NB4 (cell line): Measurements from ENCODE around the gene ICAM2.

Source experiments
- DNase-seq: peaks from one replicate; pipeline ENCODE4 v3.0.0; 2010; ENCODE audit warnings: low read depth
- H3K4me3 ChIP-seq: one replicate; pipeline ENCODE4 v1.5.1; 2011; ENCODE audit warnings: mild to moderate bottlenecking, low read depth, low read length, moderate library complexity
- CTCF ChIP-seq: IDR thresholded peaks from one replicate; pipeline ENCODE4 v1.5.1; 2012; ENCODE audit warnings: low read depth, low read length
- MYC ChIP-seq: IDR thresholded peaks from 2 replicates; pipeline ENCODE4 v1.6.1; 2011; ENCODE audit warnings: low read depth, low read length
- POLR2A ChIP-seq: IDR thresholded peaks from 2 replicates; pipeline ENCODE4 v1.6.1; 2011; ENCODE audit warnings: mild to moderate bottlenecking; ENCODE audit not compliant: insufficient read length; ENCODE audit errors: extremely low read depth
- TF ChIP-seq, protein P1 (sequence below): IDR thresholded peaks from 2 replicates; pipeline ENCODE4 v1.6.1; 2011; ENCODE audit warnings: low read depth, low read length

Gene ICAM2

DNA sequence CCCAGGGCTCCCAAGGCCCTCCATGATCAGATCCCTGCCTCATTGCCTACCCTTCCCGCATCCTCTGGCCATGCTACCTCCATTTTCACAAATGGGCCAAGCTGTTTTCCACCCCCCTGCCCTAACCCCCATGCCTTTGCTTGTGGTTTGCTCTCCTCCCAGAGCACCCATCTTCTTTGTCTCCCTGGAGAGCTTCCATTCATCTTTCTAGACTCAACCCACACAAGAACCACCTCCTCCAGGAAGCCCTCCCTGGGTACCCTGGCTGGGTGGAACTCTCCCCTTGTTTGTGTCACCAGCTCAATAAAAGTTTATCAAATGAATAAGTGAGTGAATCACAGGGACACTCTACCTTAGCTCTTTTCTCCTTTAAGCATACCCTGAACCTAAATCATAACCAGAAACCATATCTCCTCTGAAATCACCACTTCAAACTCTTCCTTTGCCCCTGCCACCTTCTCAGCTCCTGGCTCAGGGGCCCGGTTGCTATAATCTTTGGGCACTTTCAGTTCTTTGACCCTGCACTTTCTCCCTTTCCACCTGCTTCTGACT, 44.8 kb downstream of the ICAM2 start:
- H3K4me3 ChIP-seq = no peak overlapping the region
- no peak for TF ChIP-seq CTCF
- TF ChIP-seq POLR2A = no peak
- TF ChIP-seq MYC = no peak
- TF ChIP-seq, protein P1, sequence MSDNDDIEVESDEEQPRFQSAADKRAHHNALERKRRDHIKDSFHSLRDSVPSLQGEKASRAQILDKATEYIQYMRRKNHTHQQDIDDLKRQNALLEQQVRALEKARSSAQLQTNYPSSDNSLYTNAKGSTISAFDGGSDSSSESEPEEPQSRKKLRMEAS = no peak
- no peak for DNase-seq

DNA sequence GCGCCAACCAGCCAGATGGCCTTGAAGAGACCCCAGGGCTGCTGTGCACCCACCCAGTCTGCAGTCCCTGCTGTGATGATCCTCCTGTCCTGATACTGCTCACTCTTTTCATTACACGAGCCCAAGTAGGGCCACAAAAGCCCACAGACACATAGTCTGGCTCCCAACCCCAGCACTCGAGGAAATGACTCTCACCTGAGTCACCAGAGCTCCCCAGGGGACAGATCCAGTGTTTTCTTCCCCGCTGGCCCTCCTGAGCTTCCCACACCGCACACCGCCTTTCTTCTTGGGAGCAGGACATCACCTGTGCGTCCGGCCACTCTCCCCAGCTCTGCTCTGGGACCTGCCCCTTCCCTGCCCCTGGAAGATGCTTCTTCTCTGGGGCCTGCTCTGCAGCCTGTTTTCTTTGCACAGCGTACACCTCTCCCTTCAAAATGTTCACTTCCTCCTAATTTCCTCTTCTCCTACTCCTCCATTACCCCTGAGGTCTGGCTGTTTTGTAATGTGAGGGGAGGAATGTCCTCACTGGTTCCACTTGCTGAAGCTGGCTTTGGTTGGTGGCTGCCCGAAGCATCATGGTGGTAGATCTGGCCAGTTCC, 45.7 kb downstream of the ICAM2 start:
- TF ChIP-seq, protein P1 = no peak
- TF ChIP-seq POLR2A (no peak), MYC (no peak), CTCF (no peak)
- no peak overlapping the region for H3K4me3 ChIP-seq
- DNase-seq = peak; percentile 33

- H3K4me3 ChIP-seq = no peak overlapping the region
- no peak for TF ChIP-seq POLR2A
- TF ChIP-seq MYC = no peak
- TF ChIP-seq CTCF = no peak
- TF ChIP-seq, protein P1 = no peak
- no peak for DNase-seq
Observed at GRCh38 chr17:63973930-63974593, 46.4 kb downstream of the ICAM2 start.

GRCh38 chr17:63973247-63973646, 47.2 kb downstream of the ICAM2 start:
- no peak for DNase-seq
- no peak overlapping the region for H3K4me3 ChIP-seq
- no peak for TF ChIP-seq POLR2A
- no peak for TF ChIP-seq MYC
- TF ChIP-seq, protein P1 = no peak
- TF ChIP-seq CTCF = no peak

DNA sequence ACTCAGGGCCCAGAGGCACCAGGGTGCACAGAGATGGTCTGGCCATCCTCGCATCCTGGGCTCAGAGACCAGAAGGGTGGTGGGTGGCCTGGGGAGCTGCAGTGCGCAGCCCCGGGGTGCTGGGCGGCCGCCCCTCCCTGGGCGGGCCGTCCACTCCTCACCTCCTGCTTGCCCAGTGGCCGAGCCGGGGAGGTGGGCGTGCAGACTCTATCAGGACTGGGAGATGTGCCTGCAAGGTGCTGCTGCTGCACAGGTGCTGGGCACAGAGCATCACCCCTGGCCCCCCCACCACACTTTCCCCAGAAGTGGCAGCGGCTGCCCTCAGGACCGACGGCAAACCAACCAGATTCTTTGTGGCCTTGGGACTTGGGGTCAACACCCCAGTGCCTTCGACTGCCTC, 47.6 kb downstream of the ICAM2 start, which contains the start of gene SCN4A:
Gene SCN4A, minus strand, starts transcription at position 123 of the 400 bp plus-strand sequence. Its CDS starts 77 bp downstream, at position 46.
- no peak for DNase-seq
- TF ChIP-seq POLR2A (no peak), MYC (no peak), CTCF (no peak)
- TF ChIP-seq, protein P1 = no peak
- H3K4me3 ChIP-seq = no peak within 1 kb of the TSS
